T1000 (cell line): ENCODE measurements around the gene SRGAP3.

Experiments used
- DNase-seq: peaks from one replicate; lab custom pipeline; 2025; ENCODE audit warnings: mixed read lengths; lab: John Stamatoyannopoulos, UW

Gene SRGAP3

DNA sequence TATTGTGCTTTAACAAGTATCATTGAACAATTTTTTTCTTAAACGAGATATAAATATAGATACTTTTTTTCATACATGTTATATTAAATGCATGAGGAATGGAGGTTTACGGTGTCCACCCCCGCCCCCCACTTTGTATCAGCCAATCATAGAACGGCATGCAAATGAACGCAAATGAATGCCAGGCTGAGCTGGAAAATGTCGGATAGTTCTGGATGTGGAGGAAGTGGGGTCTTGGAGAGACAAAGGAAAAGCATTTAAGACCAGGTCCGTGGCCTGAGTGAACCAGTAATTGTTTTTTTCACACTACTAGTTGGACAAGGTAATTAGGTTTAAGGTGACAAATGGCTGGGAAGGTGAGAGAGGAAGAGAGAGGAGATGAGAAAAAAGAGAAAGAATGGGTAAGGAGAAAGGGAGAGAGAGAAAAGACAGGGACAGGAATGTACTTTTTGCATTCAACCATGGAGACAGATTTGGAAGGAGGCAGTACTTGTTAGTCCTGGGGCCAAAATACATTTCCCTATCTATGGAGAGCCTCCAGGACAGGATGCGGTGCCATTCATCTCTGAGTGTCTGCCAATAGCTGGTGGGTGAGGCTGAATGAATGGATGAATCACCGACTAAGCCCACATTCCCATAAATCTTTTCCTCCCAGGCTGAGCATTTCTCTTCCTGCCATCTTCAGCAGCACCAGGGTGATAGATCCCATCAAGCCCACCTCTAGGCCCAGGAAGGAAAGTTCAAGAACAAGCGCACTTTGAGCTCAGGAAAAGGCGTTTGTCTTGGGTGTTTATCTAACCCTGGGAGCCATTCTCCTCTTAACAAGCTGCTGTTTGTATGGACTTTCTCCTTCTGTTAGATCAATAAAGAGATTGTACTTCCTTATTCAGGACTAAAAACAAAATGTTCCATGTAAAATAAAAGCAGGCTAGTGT lies 284.7 kb downstream of the SRGAP3 start:
- DNase-seq, result peak; percentile 36

DNA sequence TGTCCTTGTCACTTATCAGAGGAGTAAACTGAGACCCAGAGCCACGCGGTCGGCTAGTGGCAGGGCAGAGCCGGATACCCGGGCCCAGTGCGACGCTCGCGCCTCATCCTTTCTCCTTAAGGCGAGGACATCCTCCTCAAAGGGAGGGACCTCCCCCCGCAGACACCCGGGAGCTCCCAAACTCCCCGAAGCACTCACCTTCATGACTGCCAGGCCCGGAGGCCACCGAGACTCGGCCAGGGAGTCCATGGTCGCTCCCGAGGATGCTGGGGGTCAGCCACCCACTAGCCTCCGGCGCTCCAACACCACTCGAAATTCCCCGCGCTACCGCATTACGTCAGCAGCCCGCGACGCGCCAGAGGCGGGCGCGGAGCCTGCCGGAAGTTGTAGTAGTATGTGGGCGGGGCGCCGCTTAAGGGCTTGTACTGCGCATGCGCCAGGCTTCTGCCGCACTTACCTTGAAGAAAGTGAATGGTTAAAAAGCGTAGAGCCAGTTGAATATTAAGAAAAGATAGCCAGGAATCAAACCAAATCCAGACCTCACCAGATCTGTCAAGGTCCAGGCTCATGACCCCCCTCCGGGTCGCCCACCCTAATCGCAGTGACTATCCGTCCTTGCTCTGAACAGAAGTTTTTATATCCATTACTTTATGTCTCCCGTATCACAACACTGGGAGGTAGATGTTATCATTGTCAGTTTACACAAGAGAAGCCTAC lies 286.2 kb downstream of the SRGAP3 start, which contains the start of gene RAD18:
TSS of gene RAD18 (minus strand) at position 336 of the 717 bp plus-strand sequence. CDS start at position 249, 87 bp downstream.
- peak; percentile 92 for DNase-seq

DNA sequence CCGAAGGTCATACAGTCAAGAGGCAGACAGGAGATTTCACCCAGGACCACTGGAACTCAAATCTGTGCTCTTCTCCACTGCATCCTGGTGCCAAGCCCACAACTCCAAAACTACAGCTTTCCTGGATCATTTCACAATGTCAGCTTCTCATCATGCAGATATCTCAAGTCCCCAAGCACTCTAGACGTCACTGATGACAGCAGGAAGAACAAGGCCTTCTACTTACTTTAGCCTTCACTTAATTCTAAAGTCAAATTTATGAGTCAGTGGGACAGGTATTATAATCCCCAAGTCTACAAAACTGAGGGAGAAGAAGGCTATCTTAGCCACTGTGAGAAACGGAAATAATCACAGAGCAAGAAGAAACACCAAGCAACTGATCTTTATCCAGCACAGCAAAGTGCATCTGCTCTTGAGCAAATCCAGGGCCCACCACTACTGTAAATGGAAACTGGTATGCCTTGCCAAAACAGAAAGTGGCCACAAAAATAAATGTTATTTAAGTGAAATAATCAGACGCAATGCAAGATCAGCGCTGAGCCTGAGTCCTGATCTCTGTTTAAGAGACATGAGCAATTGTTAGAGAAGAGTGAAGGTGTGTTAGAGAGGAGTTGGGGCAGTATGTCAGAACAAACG lies 287.1 kb downstream of the SRGAP3 start:
- DNase-seq, result no peak

DNA sequence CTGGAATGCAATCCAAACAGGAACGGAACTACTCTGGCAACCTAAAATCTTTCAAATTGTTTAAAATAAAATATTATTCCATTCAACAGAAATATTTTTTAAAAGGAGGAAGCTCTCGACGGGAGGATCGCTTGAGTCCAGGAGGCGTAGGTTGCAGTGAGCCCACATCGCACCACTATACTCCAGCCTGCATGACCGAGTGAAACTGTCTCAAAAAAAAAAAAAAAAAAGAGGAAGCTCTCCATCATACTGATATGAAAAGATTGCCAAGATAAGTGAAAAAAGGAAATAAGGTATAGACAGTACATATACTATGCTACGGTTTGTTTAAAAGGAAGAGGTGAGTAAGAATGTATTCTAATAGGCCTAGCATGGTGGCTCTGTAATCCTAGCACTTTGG lies 289.8 kb downstream of the SRGAP3 start:
- no peak for DNase-seq

DNA sequence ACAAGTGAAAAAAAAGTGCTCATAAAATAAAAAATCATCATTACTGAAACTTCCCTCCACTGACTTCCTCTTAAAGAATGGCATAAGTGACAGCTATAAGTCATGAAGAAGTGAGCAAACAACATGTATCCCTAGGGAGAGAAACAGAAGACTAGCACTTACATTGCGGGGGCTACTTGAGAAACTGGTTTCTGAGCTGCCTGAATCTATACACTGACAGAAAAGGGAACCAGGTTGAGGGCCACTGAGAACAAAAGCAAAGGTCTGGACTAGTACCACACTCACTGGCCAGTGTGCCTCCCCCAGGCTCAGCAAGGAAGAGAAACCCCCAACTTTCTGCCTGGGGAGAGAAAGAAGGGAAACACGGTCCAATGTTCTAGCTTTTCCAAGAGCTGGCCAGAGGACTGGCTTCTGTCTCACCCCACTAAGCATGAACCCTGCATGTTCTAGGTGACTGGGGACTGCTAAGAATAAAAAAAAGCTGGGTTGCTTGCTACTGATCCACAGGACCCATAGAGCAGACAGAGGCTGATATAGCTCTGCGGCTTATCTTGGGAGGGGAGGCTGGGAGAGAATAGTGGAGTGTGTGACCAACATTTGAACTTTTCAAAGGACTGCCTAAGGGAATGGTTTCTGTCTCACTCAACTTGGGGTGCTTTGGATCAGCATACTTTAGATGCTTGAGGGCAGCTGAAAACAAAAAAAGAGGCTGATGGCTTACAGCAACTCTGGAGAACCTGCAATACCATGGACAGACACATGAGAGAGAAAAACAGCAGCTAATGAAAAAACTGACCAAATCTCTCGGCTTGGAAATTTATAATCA lies 294.3 kb downstream of the SRGAP3 start:
- no peak for DNase-seq

DNA sequence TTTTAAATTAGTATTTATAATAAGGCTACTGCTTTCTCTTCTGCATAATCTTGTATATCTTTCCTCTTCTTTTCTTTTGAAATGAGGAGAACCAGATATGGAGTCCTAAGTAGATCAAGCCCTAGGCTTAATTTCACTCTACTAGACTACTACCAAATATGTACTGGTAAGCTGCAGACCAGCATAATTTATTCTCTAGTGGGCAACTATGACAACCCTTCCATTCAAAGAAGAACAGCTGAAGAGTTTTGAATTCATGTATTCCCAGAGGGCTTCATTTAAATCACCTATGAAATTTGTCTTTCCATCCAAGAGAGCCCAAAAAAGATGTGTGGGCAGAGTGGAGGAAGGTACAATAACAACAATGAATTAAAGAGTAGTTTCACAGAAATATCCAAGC lies 296.1 kb downstream of the SRGAP3 start:
- DNase-seq, result no peak

DNA sequence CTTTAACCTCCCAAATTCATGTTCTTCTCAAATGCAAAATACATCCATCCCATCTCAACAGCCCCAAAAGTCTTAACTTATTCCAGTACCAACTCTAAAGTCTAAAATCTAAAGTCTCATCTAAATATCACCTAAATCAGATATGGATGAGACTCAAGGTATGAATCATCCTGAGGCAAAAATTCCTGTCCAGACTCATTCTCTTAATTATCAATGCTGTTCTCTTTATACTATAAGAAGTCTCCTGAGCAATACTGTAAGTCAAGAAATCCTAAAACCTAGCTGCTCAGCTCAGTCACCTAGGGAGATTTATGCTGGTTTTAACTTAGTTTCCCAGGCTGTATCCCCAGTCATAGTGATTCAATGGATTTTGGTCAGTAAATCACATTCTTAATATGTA lies 297.3 kb downstream of the SRGAP3 start:
- no peak for DNase-seq

DNA sequence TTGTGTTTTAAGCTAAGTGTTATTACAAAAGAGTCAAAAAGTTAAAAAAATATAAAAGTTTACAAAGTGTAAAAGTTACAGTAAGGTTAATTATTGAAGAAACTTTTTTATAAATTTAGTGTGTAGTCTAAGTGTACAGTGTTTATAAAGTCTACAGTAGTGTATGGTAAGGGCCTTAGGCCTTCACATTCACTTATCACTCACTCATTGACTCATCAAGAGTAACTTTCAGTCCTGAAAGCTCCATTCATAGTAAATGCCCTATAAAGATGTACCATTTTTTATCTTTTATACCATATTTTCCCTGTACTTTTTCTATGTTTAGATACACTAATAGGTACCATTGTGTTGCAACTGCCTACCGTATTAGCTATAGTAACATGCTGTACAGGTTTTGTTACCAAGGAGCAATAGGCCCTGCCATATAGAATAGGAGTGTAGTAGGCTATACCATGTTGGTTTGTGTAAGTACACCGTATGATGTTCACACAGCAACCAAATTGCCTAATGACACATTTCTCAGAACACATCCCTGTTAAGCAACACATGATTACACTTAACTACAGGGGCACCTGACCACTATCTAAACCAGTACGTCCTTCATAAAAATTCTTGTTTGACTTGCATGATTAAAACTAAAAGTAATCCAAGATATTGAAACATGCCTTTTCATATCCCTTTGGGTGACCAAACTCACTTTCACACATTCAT lies 303.4 kb downstream of the SRGAP3 start:
- DNase-seq, result no peak

DNA sequence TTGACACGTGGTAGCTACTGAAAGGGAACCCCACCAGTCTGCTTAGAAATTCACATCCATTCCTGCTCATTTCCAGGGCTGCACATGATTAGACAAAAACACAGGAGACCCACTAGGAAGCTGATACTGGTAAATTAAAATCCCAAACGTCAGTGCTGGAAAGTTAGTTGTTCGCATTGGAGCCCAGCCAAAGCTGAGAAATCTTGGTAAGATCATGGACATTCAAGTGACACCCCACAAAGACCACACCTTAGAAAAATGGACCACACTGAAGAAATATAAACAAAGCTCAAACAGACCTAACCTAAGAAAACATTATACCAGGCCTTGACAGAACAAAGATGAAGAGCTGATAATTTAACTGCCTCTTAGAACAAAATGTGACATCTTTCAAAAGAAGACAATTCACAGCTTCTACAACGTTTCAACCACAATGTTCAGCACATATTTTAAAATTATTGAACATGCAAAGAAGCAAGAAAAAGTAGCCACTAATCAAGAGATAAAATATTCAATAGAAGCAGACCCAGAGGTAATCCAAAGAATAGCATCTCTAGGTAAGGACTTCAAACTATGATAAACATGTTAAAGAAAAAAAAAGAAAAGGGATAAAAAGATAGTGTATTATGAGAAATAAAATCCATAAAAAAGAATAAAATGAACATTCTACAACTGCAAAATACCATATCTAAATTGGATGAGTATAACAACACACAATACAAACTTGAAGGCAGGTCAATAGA lies 306.5 kb downstream of the SRGAP3 start:
- DNase-seq, result no peak

DNA sequence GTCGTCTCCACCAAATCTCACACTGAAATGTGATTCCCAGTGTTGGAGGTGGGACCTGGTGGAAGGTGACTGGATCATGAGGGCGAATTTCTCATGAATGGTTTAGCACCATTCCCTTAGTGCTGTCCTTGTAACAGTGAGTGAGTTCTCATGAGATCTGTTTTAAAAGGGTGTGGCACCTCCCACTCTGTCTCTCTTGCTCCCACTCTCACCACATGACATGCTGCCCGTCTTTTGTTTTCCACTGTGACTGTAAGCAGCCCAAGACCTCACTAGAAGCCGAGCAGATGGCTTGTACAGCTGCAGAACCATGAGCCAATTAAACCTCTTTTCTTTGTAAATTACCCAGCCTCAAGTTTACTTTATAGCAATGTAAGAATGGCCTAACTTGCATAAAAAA lies 307.3 kb downstream of the SRGAP3 start:
- DNase-seq, result no peak

DNA sequence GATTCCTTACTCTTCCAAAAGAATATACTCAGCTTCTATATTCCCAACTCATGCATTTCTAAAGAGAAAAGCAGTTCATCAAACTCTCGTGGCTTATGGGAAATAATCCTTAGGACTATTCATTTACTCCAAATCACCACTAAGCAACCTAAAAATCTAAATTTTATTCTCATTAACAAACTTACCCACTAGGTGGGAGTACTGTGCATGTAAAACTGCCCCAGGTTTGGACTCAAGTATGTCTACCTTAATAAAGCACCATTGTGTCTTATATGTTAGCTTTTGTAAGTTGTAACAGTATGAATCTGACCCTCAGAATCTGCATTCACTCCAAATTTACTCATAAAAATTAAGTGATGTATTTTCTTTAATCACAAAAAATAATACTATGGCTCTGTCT lies 311.4 kb downstream of the SRGAP3 start:
- DNase-seq, result no peak

DNA sequence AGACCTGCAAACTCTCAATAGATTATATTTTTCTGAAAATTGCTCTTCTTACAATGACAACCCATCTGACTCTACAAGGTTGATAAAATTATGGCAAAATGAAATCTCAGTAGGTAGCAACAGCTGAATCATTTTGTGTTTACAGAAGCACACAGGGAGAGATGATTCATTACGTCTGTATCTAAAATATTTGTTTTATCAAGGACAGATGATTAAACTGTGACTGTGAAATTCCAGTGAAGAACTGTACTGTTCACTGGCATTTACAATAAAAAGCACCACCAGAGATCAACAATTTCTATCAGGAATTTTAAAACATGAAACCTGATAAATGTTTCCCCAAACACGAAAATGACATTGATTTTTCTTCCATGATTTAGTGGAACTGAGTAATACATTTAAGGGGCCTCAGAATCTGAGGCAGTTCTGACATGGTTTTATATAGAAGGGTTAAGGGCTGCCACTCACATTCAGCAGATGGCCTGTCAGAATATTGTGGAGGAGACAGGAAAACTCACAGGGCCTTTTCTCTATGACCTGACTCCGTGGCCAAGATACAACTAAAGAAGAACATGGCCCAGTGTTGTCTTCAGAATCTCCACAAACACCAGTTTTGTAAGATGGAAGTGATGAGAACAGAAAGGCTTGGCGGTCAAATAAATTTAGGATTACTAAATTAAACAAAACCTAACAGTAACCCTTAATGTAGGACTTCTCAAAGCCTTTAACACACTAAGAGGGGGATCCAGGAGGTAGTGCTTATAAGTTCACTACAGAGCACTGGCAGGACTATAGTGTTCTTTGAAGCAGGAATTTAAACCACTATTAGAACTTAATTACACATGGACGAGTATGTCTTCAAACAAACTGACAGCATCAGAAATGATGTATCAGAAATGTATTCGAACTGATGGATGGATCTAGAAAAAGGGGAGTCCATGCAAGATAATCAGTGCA lies 312.1 kb downstream of the SRGAP3 start:
- DNase-seq, result no peak

DNA sequence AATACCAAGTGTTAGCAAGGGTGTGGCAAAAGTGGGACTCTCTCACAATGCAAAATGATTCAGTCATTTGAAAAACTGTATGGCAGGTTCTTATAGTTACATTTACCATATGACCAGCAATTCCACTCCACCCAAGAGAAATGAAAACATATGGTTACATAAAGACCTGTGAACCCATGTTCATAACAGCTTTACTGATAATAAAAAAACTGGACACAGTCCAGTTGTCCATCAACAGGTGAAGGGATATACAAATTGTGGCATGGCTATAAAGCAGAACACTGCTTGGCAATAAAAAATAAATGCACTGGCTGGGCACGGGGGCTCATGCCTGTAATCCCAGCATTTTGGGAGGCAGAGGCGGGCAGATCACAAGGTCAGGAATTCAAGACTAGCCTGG lies 316.9 kb downstream of the SRGAP3 start:
- no peak for DNase-seq

DNA sequence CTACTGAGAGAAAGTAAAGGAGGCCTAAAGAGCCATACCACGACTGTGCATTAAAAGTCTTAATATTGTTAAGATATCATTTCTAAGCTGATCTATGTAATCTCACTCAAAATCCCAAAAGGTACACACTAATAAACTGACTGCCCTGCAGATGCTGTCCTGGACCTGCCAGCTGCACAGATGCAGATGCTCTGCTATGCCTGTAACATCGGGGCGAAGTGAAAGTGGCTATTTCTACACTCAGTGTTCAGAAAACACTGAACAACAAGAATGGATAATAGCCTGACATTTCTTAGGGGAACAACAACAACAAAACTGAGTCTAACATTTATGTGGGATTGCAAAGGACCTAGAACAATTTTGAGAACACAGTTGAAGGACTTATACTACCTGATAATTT lies 318.1 kb downstream of the SRGAP3 start:
- DNase-seq, result no peak
